Measurements from ENCODE around the gene SLC12A6. TPM values are rescaled to one million over a fixed set of nuclear protein-coding genes. Genes with fewer than 3 reads are reported as not detected.

SLC12A6 gene
- total RNA-seq, 2 experiments from 2014 or later = 58.5 to 58.7 TPM

DNA sequence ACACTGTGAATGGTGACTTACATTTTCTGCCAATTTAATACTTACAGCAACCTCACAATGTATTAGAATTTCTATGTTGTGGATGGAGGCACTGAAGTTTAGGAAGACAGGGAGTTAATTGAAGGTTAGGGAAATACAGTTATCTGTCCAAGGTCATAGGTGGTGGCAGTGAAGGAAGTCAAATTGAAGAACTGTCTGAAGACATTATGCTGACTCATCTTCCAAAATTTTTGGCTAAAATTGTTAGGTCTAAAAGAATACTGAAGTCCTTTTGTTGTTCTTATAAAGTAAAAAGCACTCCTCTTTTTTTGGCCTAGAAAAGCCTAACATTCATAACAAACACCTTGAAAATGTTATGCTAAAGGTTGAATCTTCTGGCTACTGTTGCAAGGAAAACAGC lies 85.0 kb downstream of the SLC12A6 start:
- H3K4me3 Mint-ChIP-seq = no peak overlapping the region
- TF ChIP-seq, protein P1, sequence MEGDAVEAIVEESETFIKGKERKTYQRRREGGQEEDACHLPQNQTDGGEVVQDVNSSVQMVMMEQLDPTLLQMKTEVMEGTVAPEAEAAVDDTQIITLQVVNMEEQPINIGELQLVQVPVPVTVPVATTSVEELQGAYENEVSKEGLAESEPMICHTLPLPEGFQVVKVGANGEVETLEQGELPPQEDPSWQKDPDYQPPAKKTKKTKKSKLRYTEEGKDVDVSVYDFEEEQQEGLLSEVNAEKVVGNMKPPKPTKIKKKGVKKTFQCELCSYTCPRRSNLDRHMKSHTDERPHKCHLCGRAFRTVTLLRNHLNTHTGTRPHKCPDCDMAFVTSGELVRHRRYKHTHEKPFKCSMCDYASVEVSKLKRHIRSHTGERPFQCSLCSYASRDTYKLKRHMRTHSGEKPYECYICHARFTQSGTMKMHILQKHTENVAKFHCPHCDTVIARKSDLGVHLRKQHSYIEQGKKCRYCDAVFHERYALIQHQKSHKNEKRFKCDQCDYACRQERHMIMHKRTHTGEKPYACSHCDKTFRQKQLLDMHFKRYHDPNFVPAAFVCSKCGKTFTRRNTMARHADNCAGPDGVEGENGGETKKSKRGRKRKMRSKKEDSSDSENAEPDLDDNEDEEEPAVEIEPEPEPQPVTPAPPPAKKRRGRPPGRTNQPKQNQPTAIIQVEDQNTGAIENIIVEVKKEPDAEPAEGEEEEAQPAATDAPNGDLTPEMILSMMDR (IDR thresholded peaks at IDR 0.05) = no peak
- Histone ChIP-seq H3K9me3 (ENCODE audit: control insufficient read depth in 1 of 2, insufficient read depth in 1 of 2, low read length in 2 of 2) (no peaks in the 10 kb centered on the region), H3K27me3 (ENCODE audit: control insufficient read depth in 1 of 2, insufficient read depth in 2 of 2, low read length in 2 of 2) (no peaks in the 10 kb centered on the region), H3K4me3 (ENCODE audit: low read length) (no peak overlapping the region), H3K36me3 (ENCODE audit: insufficient read depth, low read length) (peaks cover 91% of the 10 kb centered on the region), H3K27ac (ENCODE audit: low read depth in 1 of 2, low read length in 2 of 2) (no peak overlapping the region), H3K4me1 (ENCODE audit: insufficient read depth, low read length) (no peaks in the 10 kb centered on the region)
- DNase-seq (no peak), ATAC-seq (ENCODE audit: poor library complexity) (no peak)
- intact Hi-C loops (cut with DNase I, micrococcal nuclease) = no loop called here
- ChIA-PET CTCF (interaction anchor here (1.5 kb wide), 1 partner anchor 30 kb away, joined by 3 read pairs; no protein-coding TSS in a partner anchor), POLR2A (no interaction called here)
- no peak overlapping the region for H3K27ac Mint-ChIP-seq
- no peaks in the 10 kb centered on the region for H3K4me1 Mint-ChIP-seq (ENCODE audit: low read depth)
- no peaks in the 10 kb centered on the region for H3K27me3 Mint-ChIP-seq
- no peaks in the 10 kb centered on the region for H3K9me3 Mint-ChIP-seq
- H3K36me3 Mint-ChIP-seq (ENCODE audit: low read depth) = peaks cover 97% of the 10 kb centered on the region

DNA sequence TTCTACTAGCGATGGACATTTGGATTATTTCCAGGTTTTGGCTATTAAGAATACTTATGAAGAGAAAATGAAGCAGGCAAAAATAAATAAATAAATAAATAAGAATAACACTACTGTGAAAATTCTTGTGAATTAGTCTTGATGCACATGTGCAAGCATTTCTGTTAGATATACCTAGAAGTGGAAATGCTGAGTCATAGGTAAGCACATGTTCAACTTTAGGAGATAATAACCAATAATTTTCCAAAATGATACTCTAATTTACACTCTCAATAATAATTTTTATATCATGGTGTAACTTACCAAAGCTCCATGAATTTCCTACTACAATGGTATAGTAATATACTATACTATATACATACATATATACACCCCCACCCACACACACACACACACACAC lies 89.4 kb downstream of the SLC12A6 start:
- peaks cover 82% of the 10 kb centered on the region for H3K36me3 ChIP-seq (ENCODE audit: insufficient read depth, low read length)
- Mint-ChIP-seq H3K9me3 (no peaks in the 10 kb centered on the region), H3K4me1 (ENCODE audit: low read depth) (no peaks in the 10 kb centered on the region), H3K27ac (no peak overlapping the region), H3K36me3 (ENCODE audit: low read depth) (peaks cover 85% of the 10 kb centered on the region), H3K4me3 (no peak overlapping the region), H3K27me3 (no peaks in the 10 kb centered on the region)
- no peaks in the 10 kb centered on the region for H3K9me3 ChIP-seq (ENCODE audit: control insufficient read depth in 1 of 2, insufficient read depth in 1 of 2, low read length in 2 of 2)
- no peaks in the 10 kb centered on the region for H3K4me1 ChIP-seq (ENCODE audit: insufficient read depth, low read length)
- no peak overlapping the region for H3K27ac ChIP-seq (ENCODE audit: low read depth in 1 of 2, low read length in 2 of 2)
- no peaks in the 10 kb centered on the region for H3K27me3 ChIP-seq (ENCODE audit: control insufficient read depth in 1 of 2, insufficient read depth in 2 of 2, low read length in 2 of 2)
- intact Hi-C loops (cut with DNase I, micrococcal nuclease) = no loop called here
- DNase-seq (no peak), ATAC-seq (ENCODE audit: poor library complexity) (no peak)
- ChIA-PET POLR2A (no interaction called here), CTCF (interaction anchor here (1.4 to 2.3 kb wide), 3 partner anchors 18 to 120 kb away, joined by 3 to 11 read pairs (median 3); partner anchors contain the start of gene LPCAT4)
- no peak overlapping the region for H3K4me3 ChIP-seq (ENCODE audit: low read length)
- TF ChIP-seq, protein P1 (IDR thresholded peaks at IDR 0.05) = no peak

DNA sequence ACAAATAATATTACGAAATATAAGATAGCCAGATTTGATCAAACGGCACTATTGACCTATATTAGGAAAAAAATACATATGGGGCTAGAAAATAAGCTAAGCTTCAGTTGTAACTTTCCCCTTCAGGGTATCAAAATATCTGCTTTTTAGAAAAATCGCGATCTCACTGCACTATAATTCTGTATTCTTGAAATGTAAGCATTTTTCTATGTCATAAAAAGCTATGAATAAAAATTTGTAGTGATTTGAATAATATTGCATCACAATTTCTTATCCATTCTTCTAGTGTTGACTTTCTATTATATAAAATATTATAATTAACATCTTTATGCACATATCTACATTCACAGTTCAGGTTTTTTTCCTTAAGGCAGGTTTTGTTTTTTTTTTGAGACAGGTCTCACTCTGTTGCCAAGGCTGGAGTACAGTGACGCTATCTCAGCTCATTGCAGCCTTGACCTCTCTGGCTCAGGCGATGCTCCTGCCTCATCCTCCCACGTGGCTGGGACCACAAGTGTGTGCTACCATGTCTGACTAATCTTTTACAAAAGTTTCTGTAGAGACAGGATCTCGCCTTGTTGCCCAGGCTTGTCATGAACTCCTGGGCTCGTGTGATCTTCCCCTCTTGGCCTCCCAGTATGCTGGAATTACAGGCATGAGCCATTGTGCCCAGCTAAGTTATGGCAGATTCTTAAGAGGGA lies 91.2 kb downstream of the SLC12A6 start:
- Histone ChIP-seq H3K36me3 (ENCODE audit: insufficient read depth, low read length) (peaks cover 67% of the 10 kb centered on the region), H3K9me3 (ENCODE audit: control insufficient read depth in 1 of 2, insufficient read depth in 1 of 2, low read length in 2 of 2) (no peaks in the 10 kb centered on the region), H3K27ac (ENCODE audit: low read depth in 1 of 2, low read length in 2 of 2) (no peak overlapping the region), H3K27me3 (ENCODE audit: control insufficient read depth in 1 of 2, insufficient read depth in 2 of 2, low read length in 2 of 2) (no peaks in the 10 kb centered on the region), H3K4me1 (ENCODE audit: insufficient read depth, low read length) (no peaks in the 10 kb centered on the region), H3K4me3 (ENCODE audit: low read length) (no peak overlapping the region)
- ChIA-PET CTCF (no interaction called here), POLR2A (no interaction called here)
- intact Hi-C loops (cut with DNase I, micrococcal nuclease) = no loop called here
- H3K27me3 Mint-ChIP-seq = no peaks in the 10 kb centered on the region
- H3K27ac Mint-ChIP-seq = no peak overlapping the region
- DNase-seq (no peak), ATAC-seq (ENCODE audit: poor library complexity) (no peak)
- H3K36me3 Mint-ChIP-seq (ENCODE audit: low read depth) = peaks cover 81% of the 10 kb centered on the region
- TF ChIP-seq, protein P1 (IDR thresholded peaks at IDR 0.05) = no peak
- H3K4me1 Mint-ChIP-seq (ENCODE audit: low read depth) = peaks cover 2% of the 10 kb centered on the region
- no peaks in the 10 kb centered on the region for H3K9me3 Mint-ChIP-seq
- H3K4me3 Mint-ChIP-seq = no peak overlapping the region
